Tibial nerve (tissue), 4 donors: ENCODE results near the gene TMEM123. TPM values are rescaled to one million over a fixed set of nuclear protein-coding genes. Genes with fewer than 3 reads are reported as not detected.

Experiments used
- DNase-seq, 2 donors: peaks; one replicate each; pipeline ENCODE4 v3.0.0-alpha.2; 2019; ENCODE audit warnings: low spot score in 2 of 2
- H3K27ac ChIP-seq, 4 donors: fragments of 200-600 bp; sonication (generic) in 3 of 4; one replicate each; pipeline ENCODE4 v1.5.1; 2017 to 2019; ENCODE audit warnings: mild to moderate bottlenecking in 1 of 4
- H3K27me3 ChIP-seq, 2 donors: fragments of 200-600 bp; sonication (generic) in 1 of 2; one replicate each; pipeline versions ENCODE4 v1.5.1 to v1.6.0; 2017 to 2019
- H3K36me3 ChIP-seq, 3 donors: fragments of 200-600 bp; sonication (generic); one replicate each; pipeline ENCODE4 v1.5.1; 2018 to 2019
- H3K4me1 ChIP-seq, 4 donors: fragments of 200-600 bp; sonication (generic) in 3 of 4; one replicate each; pipeline ENCODE4 v1.5.1; 2017 to 2019
- H3K4me3 ChIP-seq, 4 donors: fragments of 200-600 bp; sonication (generic) in 3 of 4; one replicate each; pipeline ENCODE4 v1.5.1; 2017 to 2019; ENCODE audit warnings: mild to moderate bottlenecking in 1 of 4, moderate library complexity in 1 of 4
- H3K9me3 ChIP-seq, 4 donors: fragments of 200-600 bp; sonication (generic) in 3 of 4; one replicate each; pipeline ENCODE4 v1.5.1; 2017 to 2019
- EP300 ChIP-seq, 2 donors: sonication (generic); formaldehyde crosslinking; IDR thresholded peaks; one replicate each; pipeline ENCODE4 v1.6.1; 2017; ENCODE audit warnings: antibody characterized with exemption in 2 of 2, mild to moderate bottlenecking in 1 of 2
- POLR2A ChIP-seq, 2 donors: fragments of 450-650 bp; IDR thresholded peaks; one replicate each; pipeline ENCODE4 v1.6.1; 2017; ENCODE audit warnings: antibody characterized with exemption in 2 of 2, mild to moderate bottlenecking in 2 of 2, moderate library complexity in 2 of 2
- WGBS, 2 donors: methylation state at CpG; one replicate each; pipeline ENCODE4 v1.1.5; 2018; 5-methylcytosine and 5-hydroxymethylcytosine counted together
- total RNA-seq, 4 donors: library from RNA; depleted of rRNA; stranded (reverse); fragments of >200 nt; gene quantifications; one replicate each; pipeline ENCODE4 v1.1.0, GENCODE V29; 2016
- TF ChIP-seq, protein P1 (sequence below), 5 experiments: fragments of 200-600 bp in 3 of 5; fragments of 450-650 bp in 2 of 5; sonication (generic) in 3 of 5; IDR thresholded peaks; one replicate each; pipeline ENCODE4 v1.5.1; 2016 to 2019; ENCODE audit warnings: antibody characterized with exemption in 5 of 5, mild to moderate bottlenecking in 3 of 5, moderate library complexity in 2 of 5

The TMEM123 gene
- total RNA-seq, 4 donors from 2014 or later: 145 to 196 (median 181) TPM

DNA sequence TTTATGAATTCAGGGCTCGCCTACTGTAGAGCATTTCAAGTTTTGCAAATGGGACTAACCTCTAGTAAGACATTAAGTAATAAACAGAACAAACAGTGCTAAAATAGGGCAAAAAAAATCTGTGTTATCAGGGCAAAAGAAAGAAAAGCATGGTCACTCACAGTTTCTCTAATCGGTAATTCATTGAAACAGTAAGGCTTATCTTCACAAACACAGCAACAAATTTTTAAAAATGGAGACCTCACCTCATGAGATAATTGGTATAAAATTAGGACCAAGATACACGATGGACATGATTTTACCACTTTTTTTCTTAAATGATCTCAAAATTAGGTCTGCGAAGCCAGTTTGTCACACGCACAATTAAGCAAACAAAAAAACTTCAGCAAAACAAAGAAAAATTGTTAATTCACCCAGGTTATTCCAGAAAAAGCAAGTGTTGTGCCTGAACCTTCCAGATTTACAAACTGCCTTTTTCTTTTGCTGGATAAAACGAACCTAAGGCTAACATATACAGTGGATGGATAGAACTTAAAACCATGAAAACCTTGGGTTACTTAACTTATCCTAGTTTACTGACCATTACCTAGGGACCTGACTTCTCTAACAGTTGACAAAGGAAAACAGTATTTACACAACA, 1.4 kb downstream of the TMEM123 start:
- Histone ChIP-seq H3K9me3 (no peaks in the 10 kb centered on the region), H3K36me3 (peaks cover 0 to 11% (median 0%) of the 10 kb centered on the region in 3 donors), H3K27me3 (no peaks in the 10 kb centered on the region), H3K4me3 (peak overlapping the region; percentile 62 to 89 (median 86)), H3K27ac (peak overlapping the region; percentile 72 to 98 (median 92)), H3K4me1 (peaks cover 0 to 59% (median 14%) of the 10 kb centered on the region in 4 donors)
- 23 to 24% methylated on average over 6 of the region's 6 CpGs for WGBS, 2 donors
- DNase-seq: no peak
- TF ChIP-seq, protein P1, sequence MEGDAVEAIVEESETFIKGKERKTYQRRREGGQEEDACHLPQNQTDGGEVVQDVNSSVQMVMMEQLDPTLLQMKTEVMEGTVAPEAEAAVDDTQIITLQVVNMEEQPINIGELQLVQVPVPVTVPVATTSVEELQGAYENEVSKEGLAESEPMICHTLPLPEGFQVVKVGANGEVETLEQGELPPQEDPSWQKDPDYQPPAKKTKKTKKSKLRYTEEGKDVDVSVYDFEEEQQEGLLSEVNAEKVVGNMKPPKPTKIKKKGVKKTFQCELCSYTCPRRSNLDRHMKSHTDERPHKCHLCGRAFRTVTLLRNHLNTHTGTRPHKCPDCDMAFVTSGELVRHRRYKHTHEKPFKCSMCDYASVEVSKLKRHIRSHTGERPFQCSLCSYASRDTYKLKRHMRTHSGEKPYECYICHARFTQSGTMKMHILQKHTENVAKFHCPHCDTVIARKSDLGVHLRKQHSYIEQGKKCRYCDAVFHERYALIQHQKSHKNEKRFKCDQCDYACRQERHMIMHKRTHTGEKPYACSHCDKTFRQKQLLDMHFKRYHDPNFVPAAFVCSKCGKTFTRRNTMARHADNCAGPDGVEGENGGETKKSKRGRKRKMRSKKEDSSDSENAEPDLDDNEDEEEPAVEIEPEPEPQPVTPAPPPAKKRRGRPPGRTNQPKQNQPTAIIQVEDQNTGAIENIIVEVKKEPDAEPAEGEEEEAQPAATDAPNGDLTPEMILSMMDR (IDR thresholded peaks at IDR 0.05): no peak
- TF ChIP-seq EP300 (IDR thresholded peaks at IDR 0.05) (no peak), POLR2A (IDR thresholded peaks at IDR 0.05) (no peak)

- peak overlapping the region in 1 of 4 donors; percentile 85 for H3K4me3 ChIP-seq
- peak overlapping the region in 2 of 4 donors; percentile 93 to 98 for H3K27ac ChIP-seq
- peaks cover 0 to 23% (median 0%) of the 10 kb centered on the region in 3 donors for H3K36me3 ChIP-seq
- no peak for DNase-seq
- TF ChIP-seq EP300 (IDR thresholded peaks at IDR 0.05) (no peak), POLR2A (IDR thresholded peaks at IDR 0.05) (no peak)
- TF ChIP-seq, protein P1 (IDR thresholded peaks at IDR 0.05): no peak
- H3K27me3 ChIP-seq: no peaks in the 10 kb centered on the region
- 77% methylated on average over 7 of the region's 7 CpGs for whole genome bisulfite sequencing, 2 donors
- peaks cover 0 to 56% (median 14%) of the 10 kb centered on the region in 4 donors for H3K4me1 ChIP-seq
- H3K9me3 ChIP-seq: no peaks in the 10 kb centered on the region
These were observed 2.7 kb downstream of the TMEM123 start for GRCh38 chr11:102449651-102450570.

GRCh38 chr11:102448869-102449224, 3.7 kb downstream of the TMEM123 start:
- no peak for DNase-seq
- Histone ChIP-seq H3K4me1 (peaks cover 0 to 52% (median 13%) of the 10 kb centered on the region in 4 donors), H3K9me3 (no peaks in the 10 kb centered on the region), H3K27ac (peak overlapping the region in 3 of 4 donors; percentile 5 to 98 (median 93)), H3K27me3 (no peaks in the 10 kb centered on the region), H3K36me3 (peaks cover 0 to 33% (median 0%) of the 10 kb centered on the region in 3 donors), H3K4me3 (no peak overlapping the region)
- TF ChIP-seq EP300 (IDR thresholded peaks at IDR 0.05) (no peak), POLR2A (IDR thresholded peaks at IDR 0.05) (no peak)
- TF ChIP-seq, protein P1 (IDR thresholded peaks at IDR 0.05): no peak
- 66 to 68% methylated on average over 2 of the region's 2 CpGs for WGBS, 2 donors

DNA sequence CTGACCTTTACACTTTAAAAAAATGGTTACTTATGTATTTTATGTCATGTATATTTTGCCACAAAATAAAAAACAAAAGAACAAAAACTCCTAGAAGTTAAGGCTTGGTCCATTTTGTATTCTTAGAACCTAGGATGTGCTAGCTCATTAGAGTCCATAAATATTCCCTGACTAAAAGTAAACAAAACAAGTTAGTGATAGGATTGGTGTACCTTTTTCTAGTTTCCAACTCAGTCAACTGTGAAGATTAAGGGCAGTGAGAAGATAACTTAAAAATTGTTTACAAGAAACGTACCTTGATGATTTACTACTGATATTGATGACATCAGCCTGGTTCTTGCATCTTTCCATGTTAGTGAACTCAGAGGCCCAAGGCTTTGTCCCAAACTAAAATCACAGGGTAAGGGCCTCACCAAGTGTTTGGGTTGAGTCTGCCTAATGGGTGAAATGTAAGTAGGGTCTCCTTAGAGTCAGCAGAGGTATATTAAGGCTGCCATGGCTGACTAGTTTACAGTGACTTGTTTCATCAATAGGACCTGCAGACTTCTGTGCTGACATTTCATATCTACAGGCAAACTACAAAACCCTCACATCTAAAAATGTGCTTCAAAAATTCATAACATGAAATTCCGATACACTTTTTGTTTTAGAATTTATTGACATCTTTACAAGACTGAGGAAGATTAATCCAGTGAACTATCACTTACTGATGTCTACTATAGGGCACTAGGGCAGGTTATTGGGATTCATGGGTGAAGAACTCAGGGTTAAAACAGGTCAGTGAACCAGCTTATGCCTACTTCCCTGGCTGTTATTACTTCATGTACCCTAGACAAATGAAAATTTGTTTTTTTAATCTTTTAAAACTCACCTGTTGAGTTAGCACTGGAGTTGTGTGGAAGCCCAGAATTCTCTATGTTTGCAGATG, 4.4 kb downstream of the TMEM123 start:
- Histone ChIP-seq H3K36me3 (peaks cover 0 to 33% (median 0%) of the 10 kb centered on the region in 3 donors), H3K4me1 (peaks cover 0 to 46% (median 11%) of the 10 kb centered on the region in 4 donors), H3K27me3 (no peaks in the 10 kb centered on the region), H3K9me3 (no peaks in the 10 kb centered on the region), H3K4me3 (no peak overlapping the region), H3K27ac (peak overlapping the region in 3 of 4 donors; percentile 5 to 98 (median 93))
- 80 to 89% methylated on average over 2 of the region's 2 CpGs for WGBS, 2 donors
- TF ChIP-seq, protein P1 (IDR thresholded peaks at IDR 0.05): no peak
- no peak for TF ChIP-seq POLR2A (IDR thresholded peaks at IDR 0.05)
- TF ChIP-seq EP300 (IDR thresholded peaks at IDR 0.05): no peak
- no peak for DNase-seq
